B cell (primary cell): ENCODE data around the gene PICK1. TPM values are rescaled to one million over a fixed set of nuclear protein-coding genes. Genes with fewer than 3 reads are reported as not detected.
A peak's percentile ranks its signal among the peaks of the same experiment; 100 is the strongest.

Experiments used
- ATAC-seq: fragments of 200-7000 bp; cut with Tn5 transposase; one replicate; pipeline ENCODE4 v1.10.0; 2021; ENCODE audit warnings: low read depth, mild to moderate bottlenecking, moderate number of reproducible peaks, moderate library complexity
- CTCF ChIA-PET: fragments of 350-600 bp; sonication (Branson Sonifier 250); formaldehyde crosslinking; loops from one replicate; lab custom pipeline; 2021; ENCODE audit warnings: antibody characterized with exemption, inconsistent platforms; lab: Charles Lee
- POLR2A ChIA-PET: fragments of 350-600 bp; sonication (Branson Sonifier 250); formaldehyde crosslinking; loops from one replicate; lab custom pipeline; 2021; ENCODE audit warnings: antibody characterized with exemption; lab: Charles Lee
- DNase-seq: peaks from one replicate; pipeline ENCODE4 v3.0.0; 2013
- H2AFZ ChIP-seq: 2 replicates; pipeline ENCODE4 v1.6.1; 2012; ENCODE audit warnings: mild to moderate bottlenecking, low read depth, low read length; ENCODE audit not compliant: insufficient read depth, poor library complexity, severe bottlenecking
- H3K27ac ChIP-seq, 2 donors: 1 replicate in 1 of 2; 2 replicates in 1 of 2; pipeline ENCODE4 v1.5.1; 2012 to 2013; ENCODE audit warnings: low read length in 2 of 2, mild to moderate bottlenecking in 2 of 2, moderate library complexity in 1 of 2
- H3K27me3 ChIP-seq, 4 experiments: fragments of 200-600 bp in 1 of 4; sonication (generic) in 1 of 4; replicated peaks in 1 of 4; 1 replicate in 2 of 4; 2 replicates in 2 of 4; pipeline versions ENCODE4 v1.6.1 to v1.7.0; 2013 to 2016; ENCODE audit warnings: low read length in 3 of 4, mild to moderate bottlenecking in 2 of 4, mixed read lengths in 1 of 4, moderate library complexity in 1 of 4; ENCODE audit not compliant: insufficient read depth in 4 of 4, control insufficient read depth in 3 of 4; ENCODE audit errors: control extremely low read depth in 1 of 4
- H3K36me3 ChIP-seq, 2 experiments: replicated peaks in 1 of 2; 1 replicate in 1 of 2; 2 replicates in 1 of 2; pipeline versions ENCODE4 v1.6.1 to v1.7.1; 2013; ENCODE audit warnings: low read length in 1 of 2; ENCODE audit not compliant: insufficient read depth in 2 of 2, control insufficient read depth in 1 of 2; ENCODE audit errors: control extremely low read depth in 1 of 2, extremely low read depth in 1 of 2
- H3K4me1 ChIP-seq, 2 donors: fragments of 200-600 bp in 1 of 2; sonication (generic) in 1 of 2; 1 replicate in 1 of 2; 2 replicates in 1 of 2; pipeline versions ENCODE4 v1.5.1 to v1.6.1; 2013 to 2017; ENCODE audit warnings: low read length in 2 of 2; ENCODE audit not compliant: control insufficient read depth in 2 of 2, insufficient read depth in 2 of 2
- H3K4me2 ChIP-seq: replicated peaks from 2 replicates; pipeline ENCODE3; 2012; ENCODE audit warnings: mild to moderate bottlenecking, low read depth, low read length; ENCODE audit not compliant: poor library complexity, severe bottlenecking
- H3K4me3 ChIP-seq, 5 experiments: fragments of 200-600 bp in 1 of 5; sonication (generic) in 1 of 5; 1 replicate in 3 of 5; 2 replicates in 2 of 5; pipeline versions ENCODE4 v1.5.1 to v1.7.0; 2011 to 2016; ENCODE audit warnings: low read length in 4 of 5, mild to moderate bottlenecking in 4 of 5, low read depth in 2 of 5, control low read depth in 1 of 5, moderate library complexity in 1 of 5; ENCODE audit not compliant: insufficient read depth in 1 of 5; ENCODE audit errors: control extremely low read depth in 1 of 5, extremely low read depth in 1 of 5
- H3K79me2 ChIP-seq: fragments of 200-600 bp; sonication (generic); one replicate; pipeline ENCODE4 v1.6.0; 2016; ENCODE audit warnings: low read length; ENCODE audit not compliant: control insufficient read depth, insufficient read depth
- H3K9ac ChIP-seq: fragments of 200-600 bp; sonication (generic); 2 replicates; pipeline ENCODE4 v1.6.1; 2017; ENCODE audit warnings: mild to moderate bottlenecking, low read length, moderate library complexity
- H3K9me3 ChIP-seq, 3 donors: one replicate each; pipeline versions ENCODE4 v1.6.1 to v1.7.1; 2013; ENCODE audit warnings: low read length in 2 of 3; ENCODE audit not compliant: control insufficient read depth in 2 of 3, insufficient read depth in 1 of 3; ENCODE audit errors: control extremely low read depth in 1 of 3
- H4K20me1 ChIP-seq: 2 replicates; pipeline ENCODE4 v1.6.0; 2012; ENCODE audit warnings: mild to moderate bottlenecking, low read length; ENCODE audit not compliant: insufficient read depth, control insufficient read depth, poor library complexity, severe bottlenecking
- H3K27ac Mint-ChIP-seq: one replicate; pipeline ENCODE4 v1.8.0; 2021; ENCODE audit warnings: mixed read lengths
- H3K27me3 Mint-ChIP-seq: one replicate; pipeline ENCODE4 v1.8.0; 2021; ENCODE audit warnings: mixed read lengths
- H3K4me1 Mint-ChIP-seq: one replicate; pipeline ENCODE4 v1.8.0; 2021; ENCODE audit warnings: mixed read lengths
- H3K4me3 Mint-ChIP-seq: one replicate; pipeline ENCODE4 v1.8.0; 2021; ENCODE audit warnings: mixed read lengths
- H3K9me3 Mint-ChIP-seq: one replicate; pipeline ENCODE4 v1.8.0; 2022; ENCODE audit warnings: mixed read lengths; ENCODE audit not compliant: insufficient read depth
- CTCF ChIP-seq: fragments of 200-600 bp; IDR thresholded peaks from one replicate; pipeline ENCODE4 v1.8.0; 2022; ENCODE audit warnings: antibody characterized with exemption, mild to moderate bottlenecking
- EZH2 ChIP-seq: IDR thresholded peaks from 2 replicates; pipeline ENCODE4 v1.6.1; 2012; ENCODE audit warnings: borderline replicate concordance, low read depth, mild to moderate bottlenecking, moderate library complexity, low read length; ENCODE audit not compliant: insufficient read depth, poor library complexity, severe bottlenecking
- WGBS: methylation state at CpG from one replicate; pipeline ENCODE4 v1.1.5; 2013; ENCODE audit warnings: missing lambda C conversion rate; ENCODE audit not compliant: insufficient coverage; 5-methylcytosine and 5-hydroxymethylcytosine counted together
- intact Hi-C: fragments of 100-400 bp; cut with micrococcal nuclease; formaldehyde crosslinking; loops from one replicate; pipeline ENCODE4 v1.10.0; 2022
- polyA plus RNA-seq: library from polyadenylated mRNA; depleted of rRNA; stranded (reverse); fragments of >200 nt; gene quantifications from 2 replicates; pipeline ENCODE4 v1.2.3, GENCODE V29; 2012
- total RNA-seq, 2 donors: library from RNA; stranded (reverse); fragments of 120-200 nt in 1 of 2; gene quantifications; 1 replicate in 1 of 2; 2 replicates in 1 of 2; pipeline versions ENCODE4 v1.2.3 to v1.2.4, GENCODE V29; 2013 to 2022

Gene PICK1
- total and polyA plus RNA-seq, 2 donors (not counting 1 experiment from before 2014, with no cell fraction given): 34.2 to 37.4 TPM

DNA sequence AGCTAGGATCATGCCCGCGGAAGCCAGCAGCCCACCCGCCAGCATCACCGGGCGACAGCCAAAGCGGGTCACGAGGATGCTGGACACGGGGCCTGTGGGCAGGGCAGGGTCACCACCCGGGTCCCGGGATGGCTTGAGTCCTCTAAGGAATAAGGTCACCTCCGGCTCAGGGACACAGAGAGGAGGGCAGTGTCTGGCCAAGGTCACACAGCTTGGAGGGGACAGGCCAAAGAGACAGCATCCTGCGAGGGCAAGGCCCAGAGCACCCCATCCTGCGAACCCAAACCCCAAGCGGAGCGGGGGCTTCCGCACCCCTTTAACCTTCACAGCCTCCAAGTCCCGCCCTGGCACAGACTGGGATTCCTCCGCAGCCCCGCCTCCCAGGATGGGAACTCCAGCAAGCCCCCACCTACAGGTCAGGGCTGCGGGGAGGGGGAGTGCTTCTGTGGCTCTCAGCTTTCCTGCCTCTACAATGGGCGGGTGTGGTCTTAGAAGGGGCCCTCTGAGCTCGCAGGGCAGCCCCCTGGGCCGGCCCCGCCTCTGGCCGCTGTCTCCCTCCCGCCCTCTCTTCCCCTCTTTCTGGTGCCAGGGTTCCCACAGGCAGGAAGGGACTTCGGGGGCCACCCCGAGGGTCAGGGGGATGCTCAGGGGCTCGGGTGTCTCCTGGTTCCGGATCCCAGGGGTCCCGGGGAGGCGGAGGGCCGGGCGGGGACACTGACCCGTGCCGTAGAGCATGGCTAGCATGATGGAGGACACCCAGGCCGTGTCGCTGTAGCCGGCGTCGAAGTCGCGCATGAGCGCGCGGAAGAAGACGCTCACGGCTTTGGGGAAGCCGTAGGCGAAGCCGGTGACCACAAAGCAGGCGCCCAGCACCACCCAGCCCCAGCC lies 25.0 kb downstream of the PICK1 start:
- no peak overlapping the region for H2AFZ ChIP-seq
- H4K20me1 ChIP-seq: no peaks in the 10 kb centered on the region
- H3K9me3 ChIP-seq: no peaks in the 10 kb centered on the region
- peak overlapping the region in 1 of 5 experiments; percentile 11 for H3K4me3 ChIP-seq
- no peaks in the 10 kb centered on the region for H3K79me2 ChIP-seq
- Mint-ChIP-seq H3K4me1 (peaks cover 5% of the 10 kb centered on the region), H3K9me3 (no peaks in the 10 kb centered on the region), H3K27ac (no peak overlapping the region), H3K27me3 (peaks cover 17% of the 10 kb centered on the region), H3K4me3 (peak overlapping the region; percentile 37)
- DNase-seq (no peak), ATAC-seq (no peak)
- peak overlapping the region; percentile 29 for H3K9ac ChIP-seq
- no peak overlapping the region for H3K27ac ChIP-seq
- H3K4me2 ChIP-seq: peak overlapping the region; percentile 66
- peaks cover 0 to 37% (median 18%) of the 10 kb centered on the region in 4 experiments for H3K27me3 ChIP-seq
- no peak for TF ChIP-seq CTCF
- peak; percentile 51 for TF ChIP-seq EZH2
- H3K4me1 ChIP-seq: peaks cover 17 to 18% of the 10 kb centered on the region in 2 donors
- H3K36me3 ChIP-seq: no peaks in the 10 kb centered on the region
- ChIA-PET CTCF (no interaction called here), POLR2A (no interaction called here)
- intact Hi-C loops: no loop called here
- WGBS: 9% methylated on average over 46 of the region's 52 CpGs
